ENCODE measurements around the gene YJEFN3.

Gene YJEFN3

GRCh38 chr19:19547674-19548336, 19.1 kb downstream of the YJEFN3 start:
- H3K27ac ChIP-seq (ENCODE audit: low read depth, low read length): no peak overlapping the region
- H3K9me3 ChIP-seq (ENCODE audit: control insufficient read depth, insufficient read depth, low read length): no peaks in the 10 kb centered on the region
- no peaks in the 10 kb centered on the region for H3K4me1 ChIP-seq (ENCODE audit: control insufficient read depth, low read length)
- H3K36me3 ChIP-seq (ENCODE audit: control insufficient read depth, low read length): no peaks in the 10 kb centered on the region
- no peaks in the 10 kb centered on the region for H4K20me1 ChIP-seq (ENCODE audit: control insufficient read depth, insufficient read depth, low read depth, low read length)
- H3K79me2 ChIP-seq (ENCODE audit: control insufficient read depth, low read length): no peaks in the 10 kb centered on the region
- no peak overlapping the region for H3K4me3 ChIP-seq (ENCODE audit: low read length)
- TF ChIP-seq EZH2phosphoT487 (IDR thresholded peaks at IDR 0.05; ENCODE audit: borderline replicate concordance, low read length): no peak
- no peak for TF ChIP-seq CTCF (IDR thresholded peaks at IDR 0.05; ENCODE audit: low read depth, low read length, poor library complexity, severe bottlenecking)
- H3K4me2 ChIP-seq (ENCODE audit: low read length): no peak overlapping the region
- no peaks in the 10 kb centered on the region for H3F3A ChIP-seq (ENCODE audit: control insufficient read depth, insufficient read depth)
- 0 out of 2 replicates have a peak, but pooled peaks cover 3% of the 10 kb centered on the region for H3K27me3 ChIP-seq (ENCODE audit: control insufficient read depth, low read length)
- no peaks in the 10 kb centered on the region for H3K9me2 ChIP-seq (replicated peaks; ENCODE audit: control insufficient read depth, low read length)

- H3K4me2 ChIP-seq (ENCODE audit: low read length): no peak overlapping the region
- H3K9me3 ChIP-seq (ENCODE audit: control insufficient read depth, insufficient read depth, low read length): no peaks in the 10 kb centered on the region
- no peaks in the 10 kb centered on the region for H3K79me2 ChIP-seq (ENCODE audit: control insufficient read depth, low read length)
- H4K20me1 ChIP-seq (ENCODE audit: control insufficient read depth, insufficient read depth, low read depth, low read length): no peaks in the 10 kb centered on the region; the same call in 1 of the 2 replicates
- no peaks in the 10 kb centered on the region for H3K36me3 ChIP-seq (ENCODE audit: control insufficient read depth, low read length)
- no peaks in the 10 kb centered on the region for H3K9me2 ChIP-seq (replicated peaks; ENCODE audit: control insufficient read depth, low read length)
- no peak overlapping the region for H3K4me3 ChIP-seq (ENCODE audit: low read length)
- 0 out of 2 replicates have a peak, but pooled peaks cover 3% of the 10 kb centered on the region for H3K27me3 ChIP-seq (ENCODE audit: control insufficient read depth, low read length)
- no peaks in the 10 kb centered on the region for H3F3A ChIP-seq (ENCODE audit: control insufficient read depth, insufficient read depth)
- H3K4me1 ChIP-seq (ENCODE audit: control insufficient read depth, low read length): no peaks in the 10 kb centered on the region
- TF ChIP-seq EZH2phosphoT487 (IDR thresholded peaks at IDR 0.05; ENCODE audit: borderline replicate concordance, low read length): no peak
- no peak for TF ChIP-seq CTCF (IDR thresholded peaks at IDR 0.05; ENCODE audit: low read depth, low read length, poor library complexity, severe bottlenecking)
- no peak overlapping the region for H3K27ac ChIP-seq (ENCODE audit: low read depth, low read length)
Observed at GRCh38 chr19:19548915-19549759, 20.4 kb downstream of the YJEFN3 start.

GRCh38 chr19:19549804-19550464, 21.2 kb downstream of the YJEFN3 start:
- H3K36me3 ChIP-seq (ENCODE audit: control insufficient read depth, low read length): no peaks in the 10 kb centered on the region
- TF ChIP-seq EZH2phosphoT487 (IDR thresholded peaks at IDR 0.05; ENCODE audit: borderline replicate concordance, low read length) (no peak), CTCF (IDR thresholded peaks at IDR 0.05; ENCODE audit: low read depth, low read length, poor library complexity, severe bottlenecking) (no peak)
- H3K27ac ChIP-seq (ENCODE audit: low read depth, low read length): no peak overlapping the region
- H3K4me1 ChIP-seq (ENCODE audit: control insufficient read depth, low read length): no peaks in the 10 kb centered on the region
- H3K9me2 ChIP-seq (replicated peaks; ENCODE audit: control insufficient read depth, low read length): no peaks in the 10 kb centered on the region
- no peaks in the 10 kb centered on the region; the same call in 1 of the 2 replicates for H4K20me1 ChIP-seq (ENCODE audit: control insufficient read depth, insufficient read depth, low read depth, low read length)
- H3K79me2 ChIP-seq (ENCODE audit: control insufficient read depth, low read length): no peaks in the 10 kb centered on the region
- H3K4me2 ChIP-seq (ENCODE audit: low read length): no peak overlapping the region
- no peaks in the 10 kb centered on the region for H3K9me3 ChIP-seq (ENCODE audit: control insufficient read depth, insufficient read depth, low read length)
- H3K4me3 ChIP-seq (ENCODE audit: low read length): no peak overlapping the region
- H3K27me3 ChIP-seq (ENCODE audit: control insufficient read depth, low read length): 0 out of 2 replicates have a peak, but pooled peaks cover 3% of the 10 kb centered on the region
- H3F3A ChIP-seq (ENCODE audit: control insufficient read depth, insufficient read depth): no peaks in the 10 kb centered on the region
